Mucosa of gallbladder (tissue), 1 donor: ENCODE data around the gene DLG3. TPM values are rescaled to one million over a fixed set of nuclear protein-coding genes. Genes with fewer than 3 reads are reported as not detected.

ENCODE experiments used
- DNase-seq: peaks from one replicate; pipeline ENCODE4 v3.0.0-alpha.2; 2020; ENCODE audit warnings: low spot score
- total RNA-seq: library from RNA; stranded (reverse); gene quantifications from one replicate; pipeline ENCODE4 v1.2.1, GENCODE V29; 2021
- donor health status: DM: no; HTN: no; CAD: no.

Gene DLG3
- total RNA-seq, 1 donor from 2014 or later: 59.9 TPM

GRCh38 chrX:70437921-70438665 is 6.5 kb upstream of the DLG3 start:
- no peak for DNase-seq

- DNase-seq: no peak
Measured at GRCh38 chrX:70439016-70439415, 5.6 kb upstream of the DLG3 start.

GRCh38 chrX:70442224-70442623 is 2.4 kb upstream of the DLG3 start:
- DNase-seq: no peak

GRCh38 chrX:70444946-70445656 is 466 bp downstream of the DLG3 start:
- no peak for DNase-seq

GRCh38 chrX:70445951-70446350 is 1.3 kb downstream of the DLG3 start:
- no peak for DNase-seq

- DNase-seq: no peak
Measured at GRCh38 chrX:70446380-70447350, 2.0 kb downstream of the DLG3 start.

- DNase-seq: no peak
Measured at GRCh38 chrX:70449457-70449966, 4.9 kb downstream of the DLG3 start.

GRCh38 chrX:70452143-70452733 is 7.6 kb downstream of the DLG3 start:
- peak; percentile 51 for DNase-seq

GRCh38 chrX:70453024-70453618 is 8.5 kb downstream of the DLG3 start:
- no peak for DNase-seq

GRCh38 chrX:70454441-70455365 is 10.1 kb downstream of the DLG3 start:
- DNase-seq: peak; percentile 79

GRCh38 chrX:70455366-70456202 is 10.9 kb downstream of the DLG3 start:
- DNase-seq: no peak

GRCh38 chrX:70456256-70456655 is 11.6 kb downstream of the DLG3 start:
- no peak for DNase-seq

- no peak for DNase-seq
Measured at GRCh38 chrX:70461026-70461425, 16.4 kb downstream of the DLG3 start.

GRCh38 chrX:70464051-70464450 is 19.4 kb downstream of the DLG3 start:
- DNase-seq: no peak

- DNase-seq: no peak
Measured at GRCh38 chrX:70466968-70467367, 22.3 kb downstream of the DLG3 start.

GRCh38 chrX:70468709-70469108 is 24.1 kb downstream of the DLG3 start:
- DNase-seq: no peak

GRCh38 chrX:70470850-70471289 is 26.2 kb downstream of the DLG3 start:
- DNase-seq: no peak

- DNase-seq: no peak
Measured at GRCh38 chrX:70476166-70476933, 31.7 kb downstream of the DLG3 start.
